Measurements from ENCODE around the gene NOL6.
"Not testable (repeated sequence)": the region's sequence is repeated elsewhere in the genome, so short reads cannot be mapped to it uniquely, and the experiment has no call there.

Gene NOL6

DNA sequence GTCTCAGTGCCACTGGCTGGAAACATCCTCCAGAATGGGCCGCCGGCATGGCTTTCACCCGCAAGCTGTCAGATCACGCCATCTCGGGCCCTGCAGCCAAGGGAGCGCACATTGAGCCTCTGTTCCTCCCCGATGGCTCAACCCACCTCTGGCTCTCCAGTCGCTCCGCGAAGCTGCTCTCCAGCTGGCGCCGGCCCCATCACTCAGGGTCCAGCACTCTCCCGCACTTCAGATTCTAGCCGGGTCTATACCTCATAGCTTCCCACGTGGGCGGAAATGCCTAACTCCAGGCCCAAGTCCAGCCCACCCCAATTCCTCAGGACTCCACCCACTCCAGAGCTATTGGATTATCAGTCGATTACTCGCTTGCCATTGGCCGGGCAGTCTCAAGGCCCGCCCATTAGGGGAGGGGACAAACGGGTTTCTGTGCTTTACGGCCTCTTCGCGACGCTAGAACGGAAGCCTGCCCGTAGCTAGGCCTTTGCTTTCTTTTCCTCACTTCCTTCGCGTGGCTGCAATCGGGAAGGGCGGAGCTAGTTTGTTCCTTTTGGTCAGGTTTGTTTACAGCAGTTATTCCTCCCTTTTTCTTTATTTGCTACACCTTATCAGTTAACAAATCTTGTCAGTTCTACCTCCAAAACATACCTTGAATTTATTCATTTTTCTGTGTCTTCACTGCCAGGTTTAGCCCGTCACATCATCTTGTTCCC lies at the start of gene NOL6:
Gene NOL6, minus strand, starts transcription at position 282 of the 710 bp plus-strand sequence. Its CDS starts 82 bp downstream, at position 200.
- peak; percentile 99 for DNase-seq

DNA sequence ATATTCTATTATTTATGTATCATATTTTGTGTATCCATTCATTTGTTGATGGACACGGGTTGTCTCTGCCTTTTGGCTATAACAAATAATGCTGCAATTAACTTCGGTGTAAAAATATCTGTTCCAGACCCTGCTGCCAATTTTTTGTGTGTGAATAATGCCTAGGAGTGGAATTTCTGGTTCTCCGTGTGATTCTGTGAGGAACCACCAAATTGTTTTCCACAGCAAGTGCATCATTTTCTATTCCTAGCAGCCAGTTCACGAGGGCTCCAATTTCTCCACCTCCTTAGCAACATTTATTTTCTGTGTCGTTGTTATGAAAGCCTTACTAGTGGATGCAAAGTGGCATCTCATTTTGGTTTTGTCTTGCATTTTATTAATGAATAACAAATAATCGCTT lies 48.1 kb upstream of the NOL6 start:
- not testable (repeated sequence) for DNase-seq

DNA sequence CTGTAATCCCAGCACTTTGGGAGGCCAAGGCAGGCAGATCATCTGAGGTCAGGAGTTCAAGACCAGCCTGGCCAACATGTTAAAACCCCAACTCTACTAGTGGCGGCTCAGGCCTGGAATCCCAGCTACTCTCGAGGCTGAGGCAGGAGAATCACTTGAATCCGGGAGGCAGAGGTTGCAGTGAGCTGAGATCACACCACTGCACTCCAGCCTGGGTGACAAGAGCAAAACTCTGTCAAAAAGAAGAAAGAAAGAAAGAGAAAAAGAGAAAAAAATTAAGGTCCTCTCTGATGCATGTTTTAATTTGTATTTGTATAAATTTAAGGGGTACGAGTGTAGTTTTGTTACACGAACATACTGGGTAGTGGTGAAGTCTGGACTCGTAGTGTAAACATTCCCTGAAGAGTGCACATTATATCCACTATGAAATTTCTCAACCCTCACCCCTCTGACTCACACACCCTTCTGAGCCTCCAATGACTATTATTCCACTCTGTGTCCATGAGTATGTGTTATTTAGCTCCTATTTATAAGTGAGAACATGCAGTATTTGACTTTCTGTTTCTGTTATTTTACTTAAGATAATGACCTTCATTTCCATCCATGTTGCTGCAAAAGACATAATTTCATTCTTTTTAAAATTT lies 44.3 kb upstream of the NOL6 start:
- DNase-seq = not testable (repeated sequence)

DNA sequence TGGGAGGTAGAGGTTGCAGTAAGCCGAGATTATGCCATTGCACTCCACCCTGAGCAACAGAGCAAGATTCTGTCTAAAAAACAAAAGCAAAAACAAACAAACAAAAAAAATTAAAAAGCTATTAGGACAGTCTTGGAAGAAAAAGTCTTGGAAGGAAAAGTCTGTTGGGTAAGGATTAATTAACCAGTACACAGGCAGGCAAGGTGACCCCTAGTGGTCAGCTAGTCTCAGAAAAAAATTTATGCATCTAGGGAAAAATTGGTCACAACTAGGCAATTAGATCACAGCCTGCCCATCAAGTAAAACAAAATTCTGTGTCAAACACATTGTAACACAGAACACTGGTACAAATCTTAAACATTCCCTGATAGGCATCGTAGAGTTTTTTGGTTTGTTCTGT lies 43.6 kb upstream of the NOL6 start:
- no peak for DNase-seq

DNA sequence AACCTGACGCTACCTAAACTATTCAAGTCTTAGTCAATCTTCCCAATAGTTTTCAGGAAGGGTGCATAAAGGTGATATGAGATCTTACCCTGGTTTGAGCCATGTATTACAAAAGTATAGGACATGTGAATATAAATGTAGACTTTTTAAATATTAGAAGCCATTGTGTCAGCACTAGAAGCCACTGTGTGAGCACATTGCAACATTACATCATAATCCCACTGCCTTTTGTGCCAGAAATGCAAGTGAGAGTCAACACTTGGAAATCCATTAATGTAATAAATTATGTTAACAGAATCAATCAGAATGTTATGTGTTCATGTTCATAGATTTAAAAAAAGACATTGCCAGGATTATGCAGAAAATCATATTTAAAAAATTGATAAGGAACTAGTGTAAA lies 42.7 kb upstream of the NOL6 start:
- DNase-seq = not testable (repeated sequence)

DNA sequence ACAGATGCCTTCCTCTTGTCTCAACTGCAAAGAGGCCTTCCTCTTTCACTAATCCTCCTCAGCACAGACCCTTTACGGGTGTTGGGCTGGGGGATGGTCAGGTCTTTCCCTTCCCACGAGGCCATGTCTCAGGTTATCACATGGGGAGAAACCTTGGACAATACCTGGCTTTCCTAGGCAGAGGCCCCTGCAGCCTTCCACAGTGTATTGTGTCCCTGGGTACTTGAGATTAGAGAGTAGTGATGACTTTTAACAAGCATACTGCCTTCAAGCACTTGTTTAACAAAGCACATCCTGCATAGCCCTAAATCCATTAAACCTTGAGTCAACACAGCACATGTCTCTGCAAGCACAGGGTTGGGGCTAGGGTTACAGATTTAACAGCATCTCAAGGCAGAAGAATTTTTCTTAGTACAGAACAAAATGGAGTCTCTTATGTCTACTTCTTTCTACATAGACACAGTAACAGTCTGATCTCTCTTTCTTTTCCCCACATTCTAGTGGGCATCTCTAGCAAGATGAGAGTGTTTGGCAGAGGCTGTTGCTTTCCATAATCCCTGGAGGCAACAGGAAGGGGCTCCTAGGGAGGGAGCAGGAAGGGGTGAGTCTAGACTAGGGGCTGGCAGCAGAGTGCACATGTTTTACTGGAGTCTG lies 41.7 kb upstream of the NOL6 start:
- not testable (repeated sequence) for DNase-seq

DNA sequence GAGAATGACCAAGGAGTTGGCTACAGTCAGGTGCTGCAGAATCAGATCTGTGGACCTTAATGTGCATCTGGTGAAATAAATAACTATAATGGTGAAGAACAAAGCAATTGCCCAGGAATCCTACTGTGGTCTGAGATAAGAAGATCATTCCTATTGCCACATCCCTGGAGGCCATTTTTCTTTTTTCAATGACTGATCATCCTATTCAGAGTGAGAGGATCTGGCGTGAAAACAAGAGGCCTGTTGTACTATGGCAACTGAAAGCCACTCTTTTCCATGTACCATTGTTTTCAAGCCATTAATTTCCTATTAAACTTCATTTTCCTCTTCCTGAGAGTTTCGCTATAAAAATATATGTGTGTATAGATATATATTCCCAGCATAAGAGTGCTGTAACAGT lies 38.8 kb upstream of the NOL6 start:
- DNase-seq = not testable (repeated sequence)

DNA sequence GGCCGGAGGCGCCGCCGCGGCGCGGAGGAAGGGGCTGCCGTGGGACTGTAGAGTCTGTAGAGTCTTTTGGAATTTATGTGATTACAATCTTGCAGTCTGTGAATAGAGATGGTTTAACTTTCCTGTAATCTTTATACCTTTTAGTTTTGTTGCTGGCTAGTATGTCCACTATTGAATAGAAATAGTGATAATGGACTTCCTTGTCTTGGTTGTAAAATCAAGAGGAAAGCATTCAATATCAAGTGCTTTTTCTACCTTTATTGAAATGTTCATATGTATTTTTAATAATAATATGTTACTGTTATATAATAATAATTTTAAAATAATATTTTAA lies 37.4 kb upstream of the NOL6 start:
- DNase-seq = not testable (repeated sequence)

GRCh38 chr9:33510262-33511183 lies 36.8 kb upstream of the NOL6 start:
- peak; percentile 84 for DNase-seq

- no peak for DNase-seq
These were observed 33.1 kb upstream of the NOL6 start for GRCh38 chr9:33506626-33507370.

GRCh38 chr9:33498387-33498786 lies 24.7 kb upstream of the NOL6 start:
- no peak for DNase-seq

- DNase-seq = not testable (repeated sequence)
These were observed 20.1 kb upstream of the NOL6 start for GRCh38 chr9:33493819-33494218.

- DNase-seq = no peak
These were observed 15.3 kb upstream of the NOL6 start for GRCh38 chr9:33489066-33489465.

DNA sequence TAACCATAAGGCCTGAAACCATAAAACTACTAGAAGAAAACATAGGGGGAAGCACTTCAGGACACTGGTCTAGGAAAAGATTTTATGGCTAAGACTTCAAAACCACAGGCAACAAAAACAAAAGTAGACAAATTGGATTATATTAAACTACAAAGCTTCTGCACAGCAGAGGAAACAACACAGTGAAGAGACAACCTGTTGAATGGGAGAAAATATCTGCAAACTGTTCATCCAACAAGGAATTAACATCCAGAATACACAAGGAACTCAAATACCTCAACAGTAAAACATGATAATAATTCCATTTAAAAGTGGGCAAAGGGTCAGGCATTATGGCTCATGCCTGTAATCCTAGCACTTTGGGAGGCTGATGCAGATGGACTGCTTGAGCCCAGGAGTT lies 11.6 kb upstream of the NOL6 start:
- not testable (repeated sequence) for DNase-seq

- no peak for DNase-seq
These were observed 7.3 kb upstream of the NOL6 start for GRCh38 chr9:33480976-33481375.

DNA sequence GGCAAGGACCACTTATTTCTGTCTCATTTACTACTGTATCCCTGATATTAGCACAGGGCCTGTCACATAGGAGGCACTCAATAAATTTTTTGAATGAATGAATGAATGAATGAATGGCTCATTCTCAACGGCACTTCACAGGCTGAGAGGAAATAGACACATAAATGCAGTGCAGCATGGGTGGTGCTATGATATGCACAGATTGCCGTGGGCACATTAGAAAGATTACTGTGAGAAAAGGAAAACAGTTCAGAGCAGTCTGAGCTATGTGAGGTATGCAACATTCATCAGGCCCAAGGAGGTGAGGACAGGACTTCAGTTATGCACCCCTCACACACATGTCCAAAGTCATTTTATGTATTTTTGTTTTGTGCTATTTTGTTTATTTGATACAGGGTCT lies 6.4 kb upstream of the NOL6 start:
- DNase-seq = no peak

- DNase-seq = no peak
These were observed 2.8 kb upstream of the NOL6 start for GRCh38 chr9:33476503-33476902.

DNA sequence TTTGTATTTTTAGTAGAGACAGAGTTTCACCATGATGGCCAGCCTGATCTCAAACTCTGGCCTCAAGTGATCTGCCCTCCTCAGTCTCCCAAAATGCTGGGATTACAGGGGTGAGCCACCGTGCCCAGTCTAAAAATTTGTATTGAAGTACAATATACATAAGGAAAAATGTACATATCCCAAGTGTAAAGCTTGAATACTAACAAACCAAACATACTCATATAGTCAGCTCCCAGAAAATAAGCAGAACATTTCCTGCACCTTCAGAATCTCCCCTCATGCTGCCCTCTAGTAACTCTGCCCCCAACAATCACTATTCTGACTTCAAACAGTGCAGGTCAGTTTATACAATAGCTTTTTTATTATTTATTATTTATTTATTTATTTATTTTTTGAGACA lies 1.6 kb upstream of the NOL6 start:
- no peak for DNase-seq

- DNase-seq = no peak
These were observed 676 bp downstream of the NOL6 start for GRCh38 chr9:33472881-33473615.

GRCh38 chr9:33472171-33472880 lies 1.4 kb downstream of the NOL6 start:
- no peak for DNase-seq

GRCh38 chr9:33471361-33471760 lies 2.4 kb downstream of the NOL6 start:
- no peak for DNase-seq

Data from femur (tissue), 1 donor.